HUES6 (cell line): Measurements from ENCODE around the gene ATP10B.
"Not testable (repeated sequence)": the region's sequence is repeated elsewhere in the genome, so short reads cannot be mapped to it uniquely, and the experiment has no call there.

Source experiments
- H3K27ac ChIP-seq: 2 replicates; pipeline ENCODE4 v1.7.0; 2013; ENCODE audit warnings: low read depth, mild to moderate bottlenecking, low read length, inconsistent platforms
- H3K27me3 ChIP-seq: 2 replicates; pipeline ENCODE4 v1.6.1; 2013; ENCODE audit warnings: low read length; ENCODE audit not compliant: control insufficient read depth, insufficient read depth
- H3K36me3 ChIP-seq: 2 replicates; pipeline ENCODE4 v1.6.1; 2013; ENCODE audit warnings: low read length; ENCODE audit not compliant: control insufficient read depth, insufficient read depth
- H3K4me1 ChIP-seq: 2 replicates; pipeline ENCODE4 v1.6.1; 2013; ENCODE audit warnings: low read length; ENCODE audit not compliant: control insufficient read depth, insufficient read depth
- H3K4me3 ChIP-seq: 2 replicates; pipeline ENCODE4 v1.5.1; 2013; ENCODE audit warnings: low read depth, low read length
- H3K9ac ChIP-seq: one replicate; pipeline ENCODE4 v1.6.1; 2013; ENCODE audit warnings: mild to moderate bottlenecking, low read length
- H3K9me3 ChIP-seq: 2 replicates; pipeline ENCODE4 v1.6.1; 2013; ENCODE audit warnings: low read depth, low read length; ENCODE audit not compliant: control insufficient read depth, insufficient read depth

Gene ATP10B

GRCh38 chr5:160846642-160847041, 5.4 kb downstream of the ATP10B start:
- H3K27me3 ChIP-seq, result no peaks in the 10 kb centered on the region
- H3K9me3 ChIP-seq, result no peaks in the 10 kb centered on the region
- no peak overlapping the region for H3K4me3 ChIP-seq
- no peaks in the 10 kb centered on the region for H3K36me3 ChIP-seq
- no peak overlapping the region for H3K9ac ChIP-seq
- no peaks in the 10 kb centered on the region for H3K4me1 ChIP-seq
- H3K27ac ChIP-seq, result no peak overlapping the region

- H3K27me3 ChIP-seq, result no peaks in the 10 kb centered on the region
- no peak overlapping the region for H3K9ac ChIP-seq
- H3K9me3 ChIP-seq, result no peaks in the 10 kb centered on the region
Observed at GRCh38 chr5:160844177-160844576, 7.8 kb downstream of the ATP10B start.

DNA sequence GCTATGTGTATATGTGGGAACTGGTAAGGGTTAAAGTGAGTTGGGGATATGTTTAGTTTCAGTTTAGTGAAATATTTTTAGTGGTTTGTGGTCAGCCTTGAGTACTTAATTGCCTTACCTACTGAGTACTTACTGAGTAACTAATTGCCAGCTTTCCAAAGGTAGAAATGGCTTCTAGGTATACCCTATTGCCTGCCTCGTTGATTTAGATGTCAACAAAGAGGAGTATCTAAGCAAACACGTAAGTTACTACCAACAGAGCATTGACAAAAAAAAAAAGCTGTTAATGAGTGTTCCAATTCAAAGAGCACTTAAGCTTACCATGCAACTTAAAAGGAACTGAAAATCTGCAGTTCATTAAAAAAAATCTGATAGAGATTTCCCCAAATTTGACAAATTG, 8.8 kb downstream of the ATP10B start:
- H3K27me3 ChIP-seq, result no peaks in the 10 kb centered on the region
- H3K4me1 ChIP-seq, result no peaks in the 10 kb centered on the region
- H3K4me3 ChIP-seq, result no peak overlapping the region
- H3K27ac ChIP-seq, result no peak overlapping the region
- H3K9me3 ChIP-seq, result no peaks in the 10 kb centered on the region
- H3K9ac ChIP-seq, result no peak overlapping the region
- H3K36me3 ChIP-seq, result no peaks in the 10 kb centered on the region

More at GRCh38 chr5:160844177-160844576, 7.8 kb downstream of the ATP10B start:
- Histone ChIP-seq H3K4me1 (no peaks in the 10 kb centered on the region), H3K36me3 (no peaks in the 10 kb centered on the region), H3K27ac (no peak overlapping the region), H3K4me3 (no peak overlapping the region)

DNA sequence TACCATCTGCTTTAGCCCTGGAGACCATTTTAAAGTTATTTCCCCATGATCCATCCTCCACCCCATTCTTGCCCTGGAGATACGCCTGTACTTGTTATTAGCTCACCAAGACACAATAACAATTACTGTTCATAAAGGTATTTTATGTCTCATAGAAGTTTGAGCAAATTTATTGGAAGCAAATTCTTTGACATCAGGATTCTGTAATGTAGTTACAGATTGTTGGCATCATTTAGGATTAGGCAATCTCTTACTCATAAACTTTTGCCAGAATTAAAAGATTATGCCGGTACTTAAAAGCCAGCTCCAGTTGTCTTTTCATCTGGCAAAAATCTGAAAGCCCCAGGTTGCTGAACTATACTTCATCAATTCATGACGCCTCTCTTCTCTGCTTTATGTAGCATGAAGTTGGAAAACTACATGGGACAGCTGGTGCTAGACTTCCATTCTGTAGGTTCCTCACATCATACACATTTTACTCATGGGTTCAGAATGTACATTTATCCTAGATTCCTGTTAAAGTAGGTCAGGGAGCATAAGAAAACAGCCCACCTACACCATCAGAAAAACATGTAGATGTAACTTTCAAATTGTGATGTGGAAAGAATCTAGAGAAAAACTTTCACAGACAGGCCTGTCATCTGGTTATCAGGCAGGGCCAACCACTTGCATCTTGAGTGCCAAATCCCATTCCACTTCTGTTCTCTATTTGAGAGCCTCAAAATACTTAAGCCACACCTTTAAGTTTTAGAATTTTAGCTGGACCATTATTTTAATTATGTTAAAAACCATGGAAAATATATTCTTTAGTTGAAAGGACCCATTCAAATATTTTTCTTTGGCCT, 14.0 kb downstream of the ATP10B start:
- Histone ChIP-seq H3K36me3 (no peaks in the 10 kb centered on the region), H3K9ac (no peak overlapping the region)

GRCh38 chr5:160837211-160837610, 14.8 kb downstream of the ATP10B start:
- H3K4me1 ChIP-seq, result no peaks in the 10 kb centered on the region
- no peaks in the 10 kb centered on the region for H3K36me3 ChIP-seq
- H3K4me3 ChIP-seq, result no peak overlapping the region
- no peak overlapping the region for H3K27ac ChIP-seq
- no peaks in the 10 kb centered on the region for H3K9me3 ChIP-seq
- H3K27me3 ChIP-seq, result no peaks in the 10 kb centered on the region
- no peak overlapping the region for H3K9ac ChIP-seq

More for the DNA sequence above, 14.0 kb downstream of the ATP10B start:
- Histone ChIP-seq H3K9me3 (no peaks in the 10 kb centered on the region), H3K27ac (no peak overlapping the region), H3K4me1 (no peaks in the 10 kb centered on the region), H3K27me3 (no peaks in the 10 kb centered on the region), H3K4me3 (no peak overlapping the region)

DNA sequence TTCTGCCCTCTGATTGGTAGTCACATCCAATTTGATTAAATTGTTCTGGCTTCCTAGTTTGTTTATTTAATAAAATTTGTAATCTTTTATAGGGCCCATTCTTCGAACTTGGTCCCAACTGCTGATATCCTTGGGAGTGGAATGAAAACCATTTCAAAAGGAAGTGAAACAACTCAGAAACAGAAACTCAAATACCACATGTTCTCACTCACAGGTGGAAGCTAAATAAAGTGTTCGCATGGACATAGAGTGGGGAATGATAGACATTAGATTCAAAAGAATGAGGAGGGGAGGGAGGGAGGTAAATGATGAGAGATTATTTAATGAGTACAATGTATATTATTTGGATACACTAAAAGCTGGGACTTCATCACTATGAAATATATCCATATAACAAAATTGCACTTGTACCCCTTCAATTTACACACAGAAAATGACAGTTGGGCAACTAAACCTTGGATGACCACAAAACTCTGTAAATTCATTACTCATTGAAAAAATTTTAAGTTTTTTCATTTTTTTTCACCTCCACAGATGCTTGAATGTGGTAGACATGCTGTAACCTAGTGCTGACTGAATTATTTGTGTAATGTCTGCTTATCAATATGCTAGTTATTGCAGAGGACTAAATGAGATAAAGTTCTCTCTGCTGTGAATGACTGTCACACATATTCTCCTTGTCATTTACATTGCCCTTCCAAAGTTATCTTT, 16.0 kb downstream of the ATP10B start:
- Histone ChIP-seq H3K27me3 (no peaks in the 10 kb centered on the region), H3K27ac (no peak overlapping the region), H3K36me3 (no peaks in the 10 kb centered on the region), H3K4me3 (no peak overlapping the region), H3K9ac (no peak overlapping the region), H3K4me1 (no peaks in the 10 kb centered on the region), H3K9me3 (no peaks in the 10 kb centered on the region)

DNA sequence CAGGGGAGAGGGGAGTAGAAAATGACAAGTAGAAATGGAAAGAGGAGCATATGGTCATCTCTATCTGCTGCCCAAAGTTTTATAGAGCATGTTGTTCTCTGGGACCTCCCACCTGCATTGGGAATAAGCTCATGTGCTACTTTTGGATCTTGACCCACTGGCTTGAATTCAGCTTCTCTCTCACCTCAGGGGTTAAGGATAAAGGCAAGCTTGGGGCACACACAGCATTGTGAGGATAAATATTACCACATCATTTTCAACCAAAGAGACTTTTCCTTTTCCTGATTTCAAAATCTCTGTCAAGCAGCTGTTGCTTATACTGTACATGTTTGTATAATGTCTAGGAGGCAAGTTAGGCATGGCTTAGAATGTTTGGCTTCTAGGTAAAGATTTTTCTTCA, 16.6 kb downstream of the ATP10B start:
- Histone ChIP-seq H3K4me1 (no peaks in the 10 kb centered on the region), H3K27me3 (no peaks in the 10 kb centered on the region), H3K36me3 (no peaks in the 10 kb centered on the region), H3K9ac (no peak overlapping the region), H3K27ac (no peak overlapping the region), H3K9me3 (no peaks in the 10 kb centered on the region), H3K4me3 (no peak overlapping the region)

GRCh38 chr5:160833806-160834205, 18.2 kb downstream of the ATP10B start:
- Histone ChIP-seq H3K4me1 (no peaks in the 10 kb centered on the region), H3K4me3 (no peak overlapping the region), H3K9me3 (no peaks in the 10 kb centered on the region), H3K27me3 (no peaks in the 10 kb centered on the region), H3K9ac (no peak overlapping the region), H3K36me3 (no peaks in the 10 kb centered on the region), H3K27ac (no peak overlapping the region)

DNA sequence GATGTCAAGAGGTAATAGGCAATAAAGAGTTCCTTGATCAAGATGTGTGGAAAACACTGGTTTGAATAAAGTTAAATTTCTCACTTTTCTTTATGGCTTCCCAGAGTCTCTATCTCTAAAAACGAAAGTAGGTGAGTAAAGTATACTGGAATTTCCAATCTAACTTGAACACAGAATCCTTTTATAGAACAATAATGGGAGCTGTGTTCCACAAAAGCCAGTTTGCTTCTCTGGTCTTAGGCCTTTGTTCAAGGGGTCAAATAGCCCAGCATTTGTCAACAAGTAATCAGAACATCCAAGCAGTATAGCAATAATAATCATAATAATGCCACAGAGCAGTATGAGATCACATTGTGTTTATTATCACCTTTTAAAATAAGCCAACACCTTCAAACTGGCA, 20.2 kb downstream of the ATP10B start:
- Histone ChIP-seq H3K27me3 (no peaks in the 10 kb centered on the region), H3K4me1 (no peaks in the 10 kb centered on the region), H3K27ac (no peak overlapping the region), H3K9ac (no peak overlapping the region), H3K36me3 (no peaks in the 10 kb centered on the region), H3K4me3 (no peak overlapping the region), H3K9me3 (no peaks in the 10 kb centered on the region)

GRCh38 chr5:160824301-160825001, 27.6 kb downstream of the ATP10B start:
- no peak overlapping the region for H3K27ac ChIP-seq
- H3K27me3 ChIP-seq, result no peaks in the 10 kb centered on the region
- H3K9me3 ChIP-seq, result peaks cover 11% of the 10 kb centered on the region
- no peak overlapping the region for H3K9ac ChIP-seq
- H3K4me1 ChIP-seq, result no peaks in the 10 kb centered on the region
- H3K4me3 ChIP-seq, result no peak overlapping the region
- no peaks in the 10 kb centered on the region for H3K36me3 ChIP-seq

DNA sequence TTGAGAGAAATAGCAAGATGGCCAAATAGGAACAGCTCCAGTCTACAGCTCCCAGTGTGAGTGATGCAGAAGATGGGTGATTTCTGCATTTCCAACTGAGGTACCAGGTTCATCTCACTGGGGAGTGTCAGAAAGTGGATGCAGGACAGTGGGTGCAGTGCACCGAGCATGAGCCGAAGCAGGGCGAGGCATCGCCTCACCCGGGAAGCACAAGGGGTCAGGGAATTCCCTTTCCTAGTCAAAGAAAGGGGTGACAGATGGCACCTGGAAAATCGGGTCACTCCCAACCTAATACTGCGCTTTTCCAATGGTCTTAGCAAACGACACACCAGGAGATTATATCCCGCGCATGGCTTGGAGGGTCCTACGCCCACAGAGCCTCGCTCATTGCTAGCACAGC, 39.0 kb downstream of the ATP10B start:
- not testable (repeated sequence) for H3K9ac ChIP-seq, H3K4me1 ChIP-seq, H3K27ac ChIP-seq, H3K27me3 ChIP-seq, H3K36me3 ChIP-seq, H3K4me3 ChIP-seq
- H3K9me3 ChIP-seq, result peaks cover 10% of the 10 kb centered on the region
